Measurements from ENCODE around the gene OR4D2.

OR4D2 gene

DNA sequence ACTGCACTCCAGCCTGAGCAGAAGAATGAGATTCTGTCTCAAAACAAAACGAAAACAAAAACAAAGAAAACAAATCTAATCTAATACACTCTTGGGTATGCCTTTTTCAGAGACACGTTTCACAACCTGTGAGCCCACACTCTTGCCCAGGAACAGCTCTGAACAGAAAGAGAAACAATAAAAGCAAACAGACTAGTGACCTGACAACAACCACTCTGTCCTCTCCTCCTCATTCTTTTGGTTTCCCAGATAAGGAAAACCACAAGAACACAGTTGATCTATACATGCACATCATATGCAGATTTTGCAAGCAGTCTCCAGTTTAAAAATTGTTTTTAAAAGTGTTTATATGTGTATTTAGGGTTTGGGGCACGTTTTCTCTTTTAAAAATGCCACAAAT is 51.0 kb downstream of the OR4D2 start:
- TF ChIP-seq CTCF (IDR thresholded peaks at IDR 0.05; ENCODE audit: low read depth, low read length, missing control alignments) = no peak
- H3K4me3 ChIP-seq (ENCODE audit: low read depth, low read length) = no peak overlapping the region
- in situ Hi-C loops (cut with HindIII; ENCODE audit: low sequenced_read_pairs) = no loop called here
- no peak for DNase-seq (ENCODE audit: low read depth)

DNA sequence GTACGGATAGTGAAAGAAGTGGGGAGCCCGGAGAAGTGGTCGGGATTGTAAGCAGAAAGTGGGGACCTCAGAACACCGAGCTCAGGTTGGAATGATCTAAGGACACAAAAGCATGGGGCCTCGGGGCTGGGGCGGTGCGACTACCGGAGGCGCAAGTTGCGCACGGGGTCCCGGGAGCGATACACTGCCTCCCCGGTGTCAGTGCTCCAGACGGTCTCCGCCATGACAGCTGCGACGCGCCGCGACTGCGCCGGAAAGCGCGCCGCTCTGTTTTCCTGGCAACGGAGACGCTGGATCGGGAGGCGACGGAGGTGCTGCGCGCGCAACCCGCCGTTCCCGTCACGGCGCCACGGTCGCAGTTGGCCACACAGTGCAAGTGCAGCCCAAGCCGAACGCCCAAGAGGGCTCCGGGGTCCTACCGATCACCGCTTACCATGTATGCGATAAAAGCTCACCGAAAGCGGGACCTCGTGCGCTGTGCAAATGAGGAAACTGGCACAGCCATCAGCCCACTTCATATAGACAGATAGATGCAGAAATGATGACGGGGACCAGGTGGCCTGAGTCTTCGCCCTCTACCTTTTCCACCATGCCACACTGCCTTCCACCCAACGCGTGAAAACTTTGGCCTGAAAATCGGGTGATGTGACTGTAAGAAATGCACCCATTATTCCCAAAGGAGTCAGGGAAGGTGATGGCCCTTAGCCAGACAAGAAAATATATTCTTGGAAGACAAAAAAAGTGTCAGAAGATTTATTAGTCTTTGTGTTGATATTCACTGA is 52.4 kb downstream of the OR4D2 start, which contains the start of gene MKS1:
Gene MKS1, minus strand, starts transcription at position 249 of the 782 bp plus-strand sequence. Its CDS starts 25 bp downstream, at position 224.
- DNase-seq (ENCODE audit: low read depth) = peak; percentile 73
- H3K4me3 ChIP-seq (ENCODE audit: low read depth, low read length) = peak within 1 kb of the TSS; percentile 79
- TF ChIP-seq CTCF (IDR thresholded peaks at IDR 0.05; ENCODE audit: low read depth, low read length, missing control alignments) = peak; percentile 56
- in situ Hi-C loops (cut with HindIII; ENCODE audit: low sequenced_read_pairs) = no loop called here

GRCh38 chr17:58219789-58220183 is 53.0 kb downstream of the OR4D2 start:
- no peak for TF ChIP-seq CTCF (IDR thresholded peaks at IDR 0.05; ENCODE audit: low read depth, low read length, missing control alignments)
- in situ Hi-C loops (cut with HindIII; ENCODE audit: low sequenced_read_pairs) = no loop called here
- DNase-seq (ENCODE audit: low read depth) = no peak
- H3K4me3 ChIP-seq (ENCODE audit: low read depth, low read length) = no peak overlapping the region

Data from astrocyte of the cerebellum (primary cell).